ENCODE results near the gene TEAD4. TPM values are rescaled to one million over a fixed set of nuclear protein-coding genes. Genes with fewer than 3 reads are reported as not detected.

TEAD4 gene
- total RNA-seq, 2 donors from 2014 or later: not detected

- H3K27ac Mint-ChIP-seq: no peak overlapping the region
- H3K27me3 Mint-ChIP-seq: peaks cover 31% of the 10 kb centered on the region
- no peak for DNase-seq
- no peaks in the 10 kb centered on the region for H3K4me1 Mint-ChIP-seq
- H3K4me3 Mint-ChIP-seq: no peak overlapping the region
- ATAC-seq: no peak
- no peaks in the 10 kb centered on the region for H3K9me3 ChIP-seq (ENCODE audit: control insufficient read depth, low read length, poor library complexity, severe bottlenecking)
- no peaks in the 10 kb centered on the region for H3K36me3 Mint-ChIP-seq (ENCODE audit: low read depth)
Measured at GRCh38 chr12:2997989-2998670, 38.9 kb downstream of the TEAD4 start.

- H3K9me3 ChIP-seq (ENCODE audit: control insufficient read depth, low read length, poor library complexity, severe bottlenecking): no peaks in the 10 kb centered on the region
- ATAC-seq (no peak), DNase-seq (no peak)
- Mint-ChIP-seq H3K36me3 (ENCODE audit: low read depth) (no peaks in the 10 kb centered on the region), H3K4me3 (no peak overlapping the region), H3K27me3 (peaks cover 31% of the 10 kb centered on the region), H3K27ac (no peak overlapping the region), H3K4me1 (no peaks in the 10 kb centered on the region)
Measured at GRCh38 chr12:2998789-2999264, 39.6 kb downstream of the TEAD4 start.

GRCh38 chr12:2999265-2999841 is 40.2 kb downstream of the TEAD4 start:
- ATAC-seq (no peak), DNase-seq (no peak)
- no peaks in the 10 kb centered on the region for H3K9me3 ChIP-seq (ENCODE audit: control insufficient read depth, low read length, poor library complexity, severe bottlenecking)
- Mint-ChIP-seq H3K27ac (no peak overlapping the region), H3K27me3 (peaks cover 27% of the 10 kb centered on the region), H3K36me3 (ENCODE audit: low read depth) (no peaks in the 10 kb centered on the region), H3K4me1 (no peaks in the 10 kb centered on the region), H3K4me3 (no peak overlapping the region)

GRCh38 chr12:3000548-3001275 is 41.5 kb downstream of the TEAD4 start:
- Mint-ChIP-seq H3K4me1 (no peaks in the 10 kb centered on the region), H3K4me3 (no peak overlapping the region), H3K27me3 (peaks cover 33% of the 10 kb centered on the region), H3K36me3 (ENCODE audit: low read depth) (no peaks in the 10 kb centered on the region), H3K27ac (no peak overlapping the region)
- H3K9me3 ChIP-seq (ENCODE audit: control insufficient read depth, low read length, poor library complexity, severe bottlenecking): no peaks in the 10 kb centered on the region
- DNase-seq: no peak
- no peak for ATAC-seq

GRCh38 chr12:3002646-3003045 is 43.4 kb downstream of the TEAD4 start:
- H3K27ac Mint-ChIP-seq: no peak overlapping the region
- no peaks in the 10 kb centered on the region for H3K36me3 Mint-ChIP-seq (ENCODE audit: low read depth)
- H3K9me3 ChIP-seq (ENCODE audit: control insufficient read depth, low read length, poor library complexity, severe bottlenecking): no peaks in the 10 kb centered on the region
- DNase-seq (no peak), ATAC-seq (no peak)
- H3K4me1 Mint-ChIP-seq: no peaks in the 10 kb centered on the region
- peaks cover 23% of the 10 kb centered on the region for H3K27me3 Mint-ChIP-seq
- H3K4me3 Mint-ChIP-seq: no peak overlapping the region

GRCh38 chr12:3003357-3003992 is 44.3 kb downstream of the TEAD4 start:
- Mint-ChIP-seq H3K27ac (no peak overlapping the region), H3K27me3 (peaks cover 25% of the 10 kb centered on the region), H3K36me3 (ENCODE audit: low read depth) (no peaks in the 10 kb centered on the region), H3K4me3 (no peak overlapping the region), H3K4me1 (no peaks in the 10 kb centered on the region)
- ATAC-seq: no peak
- no peaks in the 10 kb centered on the region for H3K9me3 ChIP-seq (ENCODE audit: control insufficient read depth, low read length, poor library complexity, severe bottlenecking)
- no peak for DNase-seq

- DNase-seq: no peak
- no peak overlapping the region for H3K27ac Mint-ChIP-seq
- H3K36me3 Mint-ChIP-seq (ENCODE audit: low read depth): no peaks in the 10 kb centered on the region
- ATAC-seq: no peak
- no peak overlapping the region for H3K4me3 Mint-ChIP-seq
- peaks cover 21% of the 10 kb centered on the region for H3K27me3 Mint-ChIP-seq
- no peaks in the 10 kb centered on the region for H3K4me1 Mint-ChIP-seq
- H3K9me3 ChIP-seq (ENCODE audit: control insufficient read depth, low read length, poor library complexity, severe bottlenecking): no peaks in the 10 kb centered on the region
Measured at GRCh38 chr12:3004655-3005565, 45.7 kb downstream of the TEAD4 start.

GRCh38 chr12:3005736-3006135 is 46.5 kb downstream of the TEAD4 start:
- no peaks in the 10 kb centered on the region for H3K9me3 ChIP-seq (ENCODE audit: control insufficient read depth, low read length, poor library complexity, severe bottlenecking)
- ATAC-seq (no peak), DNase-seq (no peak)
- Mint-ChIP-seq H3K27ac (no peak overlapping the region), H3K4me3 (no peak overlapping the region), H3K36me3 (ENCODE audit: low read depth) (no peaks in the 10 kb centered on the region), H3K27me3 (peaks cover 19% of the 10 kb centered on the region), H3K4me1 (no peaks in the 10 kb centered on the region)

GRCh38 chr12:3009780-3010179 is 50.6 kb downstream of the TEAD4 start:
- H3K9me3 ChIP-seq (ENCODE audit: control insufficient read depth, low read length, poor library complexity, severe bottlenecking): no peaks in the 10 kb centered on the region
- no peak for ATAC-seq
- H3K36me3 Mint-ChIP-seq (ENCODE audit: low read depth): no peaks in the 10 kb centered on the region
- H3K4me1 Mint-ChIP-seq: no peaks in the 10 kb centered on the region
- H3K27ac Mint-ChIP-seq: no peak overlapping the region
- no peak for DNase-seq
- H3K27me3 Mint-ChIP-seq: peaks cover 16% of the 10 kb centered on the region
- no peak overlapping the region for H3K4me3 Mint-ChIP-seq

- Mint-ChIP-seq H3K27ac (no peak overlapping the region), H3K4me3 (no peak overlapping the region), H3K4me1 (no peaks in the 10 kb centered on the region), H3K27me3 (peaks cover 13% of the 10 kb centered on the region), H3K36me3 (ENCODE audit: low read depth) (no peaks in the 10 kb centered on the region)
- no peaks in the 10 kb centered on the region for H3K9me3 ChIP-seq (ENCODE audit: control insufficient read depth, low read length, poor library complexity, severe bottlenecking)
- ATAC-seq: no peak
- no peak for DNase-seq
Measured at GRCh38 chr12:3010214-3010930, 51.2 kb downstream of the TEAD4 start.

- no peaks in the 10 kb centered on the region for H3K9me3 ChIP-seq (ENCODE audit: control insufficient read depth, low read length, poor library complexity, severe bottlenecking)
- Mint-ChIP-seq H3K36me3 (ENCODE audit: low read depth) (no peaks in the 10 kb centered on the region), H3K27ac (no peak overlapping the region), H3K4me1 (no peaks in the 10 kb centered on the region), H3K27me3 (peaks cover 13% of the 10 kb centered on the region), H3K4me3 (no peak overlapping the region)
- DNase-seq (no peak), ATAC-seq (no peak)
Measured at GRCh38 chr12:3012786-3013185, 53.6 kb downstream of the TEAD4 start.

- DNase-seq (no peak), ATAC-seq (no peak)
- peaks cover 10% of the 10 kb centered on the region for H3K27me3 Mint-ChIP-seq
- no peak overlapping the region for H3K27ac Mint-ChIP-seq
- no peaks in the 10 kb centered on the region for H3K36me3 Mint-ChIP-seq (ENCODE audit: low read depth)
- H3K9me3 ChIP-seq (ENCODE audit: control insufficient read depth, low read length, poor library complexity, severe bottlenecking): no peaks in the 10 kb centered on the region
- no peaks in the 10 kb centered on the region for H3K4me1 Mint-ChIP-seq
- no peak overlapping the region for H3K4me3 Mint-ChIP-seq
Measured at GRCh38 chr12:3014641-3015040, 55.4 kb downstream of the TEAD4 start.

Measured in T-helper 17 cell (primary cell).